SK-N-SH (cell line): ENCODE results near the gene PLOD1. TPM values are rescaled to one million over a fixed set of nuclear protein-coding genes. Genes with fewer than 3 reads are reported as not detected.

Experiments
- CTCF ChIA-PET: fragments of 300-600, 350-600 bp; formaldehyde crosslinking; extraction: SDS; loops from one replicate; lab custom pipeline; 2021; lab: Yijun Ruan, JAX
- POLR2A ChIA-PET: fragments of 350-600 bp; sonication (Branson Sonifier 250); formaldehyde crosslinking; extraction: SDS; loops from one replicate; lab custom pipeline; 2020; ENCODE audit warnings: antibody characterized with exemption, inconsistent platforms; lab: Yijun Ruan, JAX
- DNase-seq: peaks from one replicate; pipeline ENCODE4 v3.0.0; 2012
- H2AFZ ChIP-seq: fragments of 200-600 bp; sonication (generic); 2 replicates; pipeline ENCODE4 v1.8.1; 2016; ENCODE audit warnings: antibody characterized with exemption, mild to moderate bottlenecking, low read depth
- H3F3A ChIP-seq: fragments of 200-600 bp; sonication (generic); replicated peaks from 2 replicates; pipeline ENCODE3; 2016; ENCODE audit warnings: antibody characterized with exemption, mild to moderate bottlenecking; ENCODE audit not compliant: insufficient read depth
- H3K27ac ChIP-seq, 2 experiments: fragments of 200-500 bp in 1 of 2; fragments of 200-600 bp in 1 of 2; sonication (Bioruptor generic) in 1 of 2; sonication (generic), shearing (Covaris generic) in 1 of 2; 2 replicates each; pipeline versions ENCODE4 v1.5.1 to v1.6.1; 2014 to 2016; ENCODE audit warnings: low read depth in 2 of 2, inconsistent platforms in 1 of 2, low read length in 1 of 2, mild to moderate bottlenecking in 1 of 2, mixed read lengths in 1 of 2
- H3K27me3 ChIP-seq: fragments of 200-600 bp; sonication (generic), shearing (Covaris generic); 2 replicates; pipeline ENCODE4 v1.6.1; 2016; ENCODE audit warnings: mixed run types; ENCODE audit not compliant: insufficient read depth
- H3K36me3 ChIP-seq, 2 experiments: fragments of 200-500 bp in 1 of 2; fragments of 200-600 bp in 1 of 2; sonication (Bioruptor generic) in 1 of 2; sonication (generic) in 1 of 2; replicated peaks in 1 of 2; 2 replicates each; pipeline versions ENCODE3 to v1.5.1; 2014 to 2016; ENCODE audit warnings: low read length in 1 of 2, mild to moderate bottlenecking in 1 of 2; ENCODE audit not compliant: insufficient read depth in 2 of 2, control insufficient read depth in 1 of 2
- H3K4me1 ChIP-seq, 2 experiments: fragments of 200-500 bp in 1 of 2; fragments of 200-600 bp in 1 of 2; sonication (Bioruptor generic) in 1 of 2; sonication (generic), shearing (Covaris generic) in 1 of 2; 2 replicates each; pipeline versions ENCODE4 v1.5.1 to v1.6.1; 2014 to 2016; ENCODE audit warnings: low read depth in 1 of 2, low read length in 1 of 2, mixed run types in 1 of 2; ENCODE audit not compliant: insufficient read depth in 2 of 2, control insufficient read depth in 1 of 2
- H3K4me2 ChIP-seq: fragments of 200-600 bp; sonication (generic), shearing (Covaris generic); 2 replicates; pipeline ENCODE4 v1.6.1; 2017; ENCODE audit warnings: mixed run types
- H3K4me3 ChIP-seq, 2 experiments: fragments of 200-500 bp in 1 of 2; fragments of 200-600 bp in 1 of 2; sonication (Bioruptor generic) in 1 of 2; sonication (generic), shearing (Covaris generic) in 1 of 2; 2 replicates each; pipeline versions ENCODE4 v1.5.1 to v1.8.1; 2014 to 2016; ENCODE audit warnings: low read depth in 2 of 2, inconsistent platforms in 1 of 2, low read length in 1 of 2, mild to moderate bottlenecking in 1 of 2, mixed read lengths in 1 of 2, moderate library complexity in 1 of 2
- H3K79me2 ChIP-seq: fragments of 200-600 bp; sonication (generic); 2 replicates; pipeline ENCODE4 v1.8.1; 2017; ENCODE audit warnings: mild to moderate bottlenecking; ENCODE audit not compliant: insufficient read depth
- H3K9ac ChIP-seq: fragments of 200-600 bp; sonication (generic); 2 replicates; pipeline ENCODE4 v1.6.1; 2017; ENCODE audit warnings: mixed run types
- H3K9me2 ChIP-seq: fragments of 200-600 bp; sonication (generic); 2 replicates; pipeline ENCODE4 v1.6.1; 2017; ENCODE audit warnings: mixed run types
- H3K9me3 ChIP-seq: fragments of 200-600 bp; sonication (generic); 2 replicates; pipeline ENCODE4 v1.6.1; 2017; ENCODE audit warnings: mixed run types, mild to moderate bottlenecking, moderate library complexity
- H4K20me1 ChIP-seq: fragments of 200-600 bp; sonication (generic); 2 replicates; pipeline ENCODE4 v1.6.1; 2017; ENCODE audit warnings: mild to moderate bottlenecking, mixed run types; ENCODE audit not compliant: insufficient read depth
- CHD2 ChIP-seq: fragments of 150-350 bp; IDR thresholded peaks from 2 replicates; pipeline ENCODE4 v1.6.1; 2018; ENCODE audit warnings: low read length; ENCODE audit not compliant: partially characterized antibody
- ELF1 ChIP-seq: IDR thresholded peaks from 2 replicates; pipeline ENCODE4 v1.4.0; 2012
- EZH2phosphoT487 ChIP-seq: fragments of 200-600 bp; sonication (generic); IDR thresholded peaks from 2 replicates; pipeline ENCODE4 v1.6.1; 2017; ENCODE audit warnings: low read depth, mixed run types, mild to moderate bottlenecking, antibody characterized with exemption, moderate library complexity, borderline replicate concordance
- FOSL2 ChIP-seq: IDR thresholded peaks from 2 replicates; pipeline ENCODE4 v1.4.0; 2012; ENCODE audit warnings: low read depth, mild to moderate bottlenecking, moderate library complexity, borderline replicate concordance
- FOXJ3 ChIP-seq: sonication (generic); formaldehyde crosslinking; IDR thresholded peaks from 2 replicates; pipeline ENCODE4 v1.5.1; 2020; ENCODE audit warnings: mild to moderate bottlenecking, missing genetic modification reagents
- FOXM1 ChIP-seq: IDR thresholded peaks from 2 replicates; pipeline ENCODE4 v1.4.0; 2012; ENCODE audit warnings: low read depth, mild to moderate bottlenecking
- MAX ChIP-seq: IDR thresholded peaks from 2 replicates; pipeline ENCODE4 v1.4.0; 2012; ENCODE audit warnings: low read depth
- NFIC ChIP-seq: IDR thresholded peaks from 2 replicates; pipeline ENCODE4 v1.4.0; 2012; ENCODE audit warnings: borderline replicate concordance
- POLR2AphosphoS5 ChIP-seq: IDR thresholded peaks from 2 replicates; pipeline ENCODE4 v1.6.1; 2012; ENCODE audit warnings: low read depth, low read length
- RAD21 ChIP-seq: IDR thresholded peaks from 2 replicates; pipeline ENCODE4 v1.6.1; 2012; ENCODE audit warnings: mild to moderate bottlenecking, low read length
- RCOR1 ChIP-seq: fragments of 150-350 bp; IDR thresholded peaks from 2 replicates; pipeline ENCODE4 v1.6.1; 2017; ENCODE audit warnings: antibody characterized with exemption, low read length
- RFX5 ChIP-seq: IDR thresholded peaks from 2 replicates; pipeline ENCODE4 v1.6.1; 2012; ENCODE audit warnings: mild to moderate bottlenecking, improper control_type of control experiment, low read length
- SMC3 ChIP-seq: IDR thresholded peaks from 2 replicates; pipeline ENCODE4 v1.6.1; 2012; ENCODE audit warnings: low read depth, low read length, improper control_type of control experiment
- TAF1 ChIP-seq: IDR thresholded peaks from 2 replicates; pipeline ENCODE4 v1.6.1; 2012; ENCODE audit warnings: low read depth, mild to moderate bottlenecking, low read length, moderate library complexity, borderline replicate concordance
- TCF12 ChIP-seq: IDR thresholded peaks from 2 replicates; pipeline ENCODE4 v1.4.0; 2012
- WGBS: methylation state at CpG from one replicate; pipeline ENCODE4 v1.1.6; 2017; ENCODE audit warnings: low lambda C conversion rate; 5-methylcytosine and 5-hydroxymethylcytosine counted together
- polyA plus RNA-seq, 3 experiments: library from polyadenylated mRNA; depleted of rRNA; stranded (reverse); fragments of >200 nt; gene quantifications; 2 replicates each; pipeline ENCODE4 v1.2.3, GENCODE V29; 2012
- TF ChIP-seq, protein P1 (sequence below): IDR thresholded peaks from 2 replicates; pipeline ENCODE4 v1.4.0; 2012; ENCODE audit warnings: low read depth, borderline replicate concordance

PLOD1 gene
- polyA plus RNA-seq, 1 of the 3 experiments (the other 2 are of a cell fraction) = 257 TPM

DNA sequence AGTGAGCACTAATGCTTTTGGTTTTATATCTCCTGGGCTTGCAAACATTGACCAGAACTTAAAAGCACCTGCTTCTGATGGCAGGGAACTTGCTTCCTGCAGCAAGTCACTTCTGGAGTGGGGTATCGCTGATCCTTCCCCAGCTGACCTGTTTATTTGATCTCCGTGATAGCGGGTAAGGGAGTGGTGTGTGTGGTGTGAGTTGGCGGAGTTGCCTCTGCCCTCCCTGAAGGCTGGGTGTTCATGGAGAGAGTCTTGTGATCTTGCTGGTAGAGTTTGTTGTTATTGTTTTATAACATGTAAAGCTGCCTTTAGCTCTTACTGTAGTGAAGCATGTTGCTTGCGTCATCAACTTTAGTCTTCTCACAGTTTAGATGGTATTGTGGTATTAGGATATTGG is 49.6 kb downstream of the PLOD1 start:
- Histone ChIP-seq H3K9ac (no peak overlapping the region), H3K27ac (no peak overlapping the region), H3K27me3 (no peaks in the 10 kb centered on the region), H3F3A (peaks cover 13% of the 10 kb centered on the region), H3K4me3 (no peak overlapping the region), H3K9me3 (no peaks in the 10 kb centered on the region), H4K20me1 (0 out of 2 replicates have a peak, but pooled peaks cover 6% of the 10 kb centered on the region), H3K36me3 (peaks cover 17 to 34% of the 10 kb centered on the region in 2 experiments), H3K9me2 (no peaks in the 10 kb centered on the region), H3K4me2 (no peak overlapping the region), H3K79me2 (peaks cover 79% of the 10 kb centered on the region), H2AFZ (no peak overlapping the region), H3K4me1 (peaks cover 15 to 18% of the 10 kb centered on the region in 2 experiments; a peak in 3 of 4 replicates)
- no peak for DNase-seq
- ChIA-PET POLR2A (interaction anchor here (0.6 kb wide), 1 partner anchor 13 kb away, joined by 3 read pairs; no protein-coding TSS in a partner anchor), CTCF (interaction anchor here (2.4 kb wide), 1 partner anchor 18 kb away, joined by 7 read pairs; no protein-coding TSS in a partner anchor)
- 93% methylated on average over 5 of the region's 5 CpGs for WGBS
- TF ChIP-seq CHD2 (no peak), FOSL2 (no peak), POLR2AphosphoS5 (no peak), RCOR1 (no peak), EZH2phosphoT487 (no peak), TAF1 (no peak), RFX5 (no peak), ELF1 (no peak), FOXJ3 (CRISPR knock-in tag) (no peak), FOXM1 (no peak), NFIC (no peak), SMC3 (no peak)

DNA sequence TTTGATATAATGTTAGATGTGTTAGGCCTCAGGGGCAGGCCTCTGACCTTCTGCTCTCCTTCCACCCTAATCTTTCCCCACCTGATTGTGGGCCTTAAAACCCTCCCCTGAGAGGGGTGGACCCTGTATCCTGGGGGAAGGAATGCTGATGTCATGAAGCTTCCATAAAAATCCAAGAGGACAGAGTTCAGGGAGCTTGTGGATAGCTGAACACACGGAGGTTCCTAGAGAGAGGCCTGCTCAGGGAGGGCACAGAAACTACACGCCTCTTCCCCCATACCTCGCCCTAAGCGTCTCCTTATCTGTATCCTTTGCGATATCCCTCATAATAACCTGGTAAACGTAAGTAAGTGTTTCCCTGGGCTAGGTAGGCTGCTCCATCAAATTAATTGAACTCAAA is 50.1 kb downstream of the PLOD1 start:
- ChIA-PET CTCF (interaction anchor here (2.4 kb wide), 1 partner anchor 17 kb away, joined by 7 read pairs; no protein-coding TSS in a partner anchor), POLR2A (interaction anchor here (0.6 kb wide), 2 partner anchors 13 to 16 kb away, joined by 3 read pairs; no protein-coding TSS in a partner anchor)
- TF ChIP-seq RAD21 (no peak), FOXM1 (no peak), MAX (no peak), RCOR1 (no peak), POLR2AphosphoS5 (no peak), TCF12 (no peak), CHD2 (no peak)
- TF ChIP-seq, protein P1, sequence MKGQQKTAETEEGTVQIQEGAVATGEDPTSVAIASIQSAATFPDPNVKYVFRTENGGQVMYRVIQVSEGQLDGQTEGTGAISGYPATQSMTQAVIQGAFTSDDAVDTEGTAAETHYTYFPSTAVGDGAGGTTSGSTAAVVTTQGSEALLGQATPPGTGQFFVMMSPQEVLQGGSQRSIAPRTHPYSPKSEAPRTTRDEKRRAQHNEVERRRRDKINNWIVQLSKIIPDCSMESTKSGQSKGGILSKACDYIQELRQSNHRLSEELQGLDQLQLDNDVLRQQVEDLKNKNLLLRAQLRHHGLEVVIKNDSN = no peak
- DNase-seq = no peak
- H3F3A ChIP-seq = peaks cover 8% of the 10 kb centered on the region
- 97% methylated on average over 6 of the region's 6 CpGs for WGBS
- no peak overlapping the region for H2AFZ ChIP-seq
- H3K4me1 ChIP-seq = peaks cover 13 to 15% of the 10 kb centered on the region in 2 experiments; a peak in 3 of 4 replicates
- no peaks in the 10 kb centered on the region for H3K9me3 ChIP-seq
- H3K36me3 ChIP-seq = peaks cover 17 to 39% of the 10 kb centered on the region in 2 experiments
- H3K79me2 ChIP-seq = peaks cover 79% of the 10 kb centered on the region
- H3K4me3 ChIP-seq = no peak overlapping the region
- H3K9ac ChIP-seq = no peak overlapping the region
- no peak overlapping the region for H3K4me2 ChIP-seq
- H3K9me2 ChIP-seq = no peaks in the 10 kb centered on the region
- H4K20me1 ChIP-seq = 0 out of 2 replicates have a peak, but pooled peaks cover 6% of the 10 kb centered on the region
- no peaks in the 10 kb centered on the region for H3K27me3 ChIP-seq
- no peak overlapping the region for H3K27ac ChIP-seq
